HL-60 (cell line): ENCODE data around the gene EIF4B.

Source experiments
- POLR2AphosphoS5 ChIP-seq: IDR thresholded peaks from 2 replicates; pipeline ENCODE4 v1.6.1; 2012; ENCODE audit warnings: low read depth
- REST ChIP-seq: IDR thresholded peaks from 2 replicates; pipeline ENCODE4 v1.6.1; 2012; ENCODE audit warnings: low read depth; ENCODE audit not compliant: insufficient replicate concordance
- TF ChIP-seq, protein P1 (sequence below): IDR thresholded peaks from one replicate; pipeline ENCODE4 v1.5.1; 2011; ENCODE audit warnings: low read length, control low read depth, inconsistent platforms; ENCODE audit not compliant: insufficient read depth

- TF ChIP-seq POLR2AphosphoS5: no peak
- TF ChIP-seq, protein P1, sequence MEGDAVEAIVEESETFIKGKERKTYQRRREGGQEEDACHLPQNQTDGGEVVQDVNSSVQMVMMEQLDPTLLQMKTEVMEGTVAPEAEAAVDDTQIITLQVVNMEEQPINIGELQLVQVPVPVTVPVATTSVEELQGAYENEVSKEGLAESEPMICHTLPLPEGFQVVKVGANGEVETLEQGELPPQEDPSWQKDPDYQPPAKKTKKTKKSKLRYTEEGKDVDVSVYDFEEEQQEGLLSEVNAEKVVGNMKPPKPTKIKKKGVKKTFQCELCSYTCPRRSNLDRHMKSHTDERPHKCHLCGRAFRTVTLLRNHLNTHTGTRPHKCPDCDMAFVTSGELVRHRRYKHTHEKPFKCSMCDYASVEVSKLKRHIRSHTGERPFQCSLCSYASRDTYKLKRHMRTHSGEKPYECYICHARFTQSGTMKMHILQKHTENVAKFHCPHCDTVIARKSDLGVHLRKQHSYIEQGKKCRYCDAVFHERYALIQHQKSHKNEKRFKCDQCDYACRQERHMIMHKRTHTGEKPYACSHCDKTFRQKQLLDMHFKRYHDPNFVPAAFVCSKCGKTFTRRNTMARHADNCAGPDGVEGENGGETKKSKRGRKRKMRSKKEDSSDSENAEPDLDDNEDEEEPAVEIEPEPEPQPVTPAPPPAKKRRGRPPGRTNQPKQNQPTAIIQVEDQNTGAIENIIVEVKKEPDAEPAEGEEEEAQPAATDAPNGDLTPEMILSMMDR: no peak
- TF ChIP-seq REST: no peak
Observed at GRCh38 chr12:53070877-53071492, 64.7 kb downstream of the EIF4B start.
